ENCODE results near the gene PGBD2. TPM values are rescaled to one million over a fixed set of nuclear protein-coding genes. Genes with fewer than 3 reads are reported as not detected.

The PGBD2 gene
- total RNA-seq, 4 donors from 2014 or later = 0.22 to 2.8 (median 2.0) TPM

GRCh38 chr1:248913933-248914332, 7.9 kb downstream of the PGBD2 start:
- H3K36me3 ChIP-seq = peaks cover 0 to 35% of the 10 kb centered on the region in 2 donors
- no peak overlapping the region for H3K27ac ChIP-seq
- in situ Hi-C loops (cut with MboI; ENCODE audit: low sequenced_read_pairs in 4 of 4) (no loop called here), intact Hi-C loops (cut with DNase I; ENCODE audit: low total_unique reads) (no loop called here)
- no peaks in the 10 kb centered on the region for H3K9me3 ChIP-seq
- H3K27me3 ChIP-seq = no peaks in the 10 kb centered on the region
- TF ChIP-seq POLR2A (IDR thresholded peaks at IDR 0.05) = no peak
- TF ChIP-seq, protein P1, sequence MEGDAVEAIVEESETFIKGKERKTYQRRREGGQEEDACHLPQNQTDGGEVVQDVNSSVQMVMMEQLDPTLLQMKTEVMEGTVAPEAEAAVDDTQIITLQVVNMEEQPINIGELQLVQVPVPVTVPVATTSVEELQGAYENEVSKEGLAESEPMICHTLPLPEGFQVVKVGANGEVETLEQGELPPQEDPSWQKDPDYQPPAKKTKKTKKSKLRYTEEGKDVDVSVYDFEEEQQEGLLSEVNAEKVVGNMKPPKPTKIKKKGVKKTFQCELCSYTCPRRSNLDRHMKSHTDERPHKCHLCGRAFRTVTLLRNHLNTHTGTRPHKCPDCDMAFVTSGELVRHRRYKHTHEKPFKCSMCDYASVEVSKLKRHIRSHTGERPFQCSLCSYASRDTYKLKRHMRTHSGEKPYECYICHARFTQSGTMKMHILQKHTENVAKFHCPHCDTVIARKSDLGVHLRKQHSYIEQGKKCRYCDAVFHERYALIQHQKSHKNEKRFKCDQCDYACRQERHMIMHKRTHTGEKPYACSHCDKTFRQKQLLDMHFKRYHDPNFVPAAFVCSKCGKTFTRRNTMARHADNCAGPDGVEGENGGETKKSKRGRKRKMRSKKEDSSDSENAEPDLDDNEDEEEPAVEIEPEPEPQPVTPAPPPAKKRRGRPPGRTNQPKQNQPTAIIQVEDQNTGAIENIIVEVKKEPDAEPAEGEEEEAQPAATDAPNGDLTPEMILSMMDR (IDR thresholded peaks at IDR 0.05 in 4 of 5, conservative IDR thresholded peaks at IDR 0.05 in 1 of 5) = no peak
- no peaks in the 10 kb centered on the region for H3K4me1 ChIP-seq
- ATAC-seq (no peak), DNase-seq (no peak)
- no peak overlapping the region for H3K4me3 ChIP-seq

DNA sequence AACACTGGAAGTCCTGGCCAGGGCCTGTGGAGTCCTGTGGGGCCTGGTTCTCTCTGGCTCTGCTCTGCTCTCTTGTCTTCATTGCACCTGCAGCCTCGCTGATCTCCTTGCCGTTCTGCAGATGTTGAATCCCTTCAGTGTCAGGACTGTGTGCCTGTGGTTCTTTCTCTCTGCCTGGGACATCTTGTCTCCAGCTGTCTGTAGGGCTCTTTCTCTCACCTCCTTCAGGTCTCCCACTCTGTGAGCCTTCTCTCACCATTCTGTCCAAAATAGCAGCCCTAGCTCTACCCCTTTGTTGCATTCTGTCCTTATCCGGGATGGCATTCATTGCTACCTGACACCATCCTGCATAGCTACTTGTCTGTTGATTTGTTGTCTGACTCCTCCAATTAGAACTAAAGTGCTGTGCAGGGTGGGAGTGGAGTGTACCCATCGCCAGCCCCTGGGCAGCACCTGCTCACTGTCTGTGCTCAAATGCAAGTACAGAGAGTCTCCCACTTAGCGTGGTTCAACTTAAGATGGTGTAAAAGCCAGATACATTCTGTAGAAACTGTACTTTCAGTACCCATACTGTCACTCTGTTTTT, 8.9 kb downstream of the PGBD2 start:
- in situ Hi-C loops (cut with MboI; ENCODE audit: low sequenced_read_pairs in 4 of 4) (no loop called here), intact Hi-C loops (cut with DNase I; ENCODE audit: low total_unique reads) (no loop called here)
- TF ChIP-seq POLR2A (IDR thresholded peaks at IDR 0.05) = no peak
- TF ChIP-seq, protein P1 (IDR thresholded peaks at IDR 0.05 in 4 of 5, conservative IDR thresholded peaks at IDR 0.05 in 1 of 5) = no peak
- Histone ChIP-seq H3K27me3 (no peaks in the 10 kb centered on the region), H3K36me3 (peaks cover 0 to 35% of the 10 kb centered on the region in 2 donors), H3K9me3 (no peaks in the 10 kb centered on the region), H3K4me3 (no peak overlapping the region), H3K27ac (no peak overlapping the region), H3K4me1 (no peaks in the 10 kb centered on the region)
- ATAC-seq (no peak), DNase-seq (no peak)

- no peaks in the 10 kb centered on the region for H3K27me3 ChIP-seq
- peaks cover 0 to 35% of the 10 kb centered on the region in 2 donors for H3K36me3 ChIP-seq
- intact Hi-C loops (cut with DNase I; ENCODE audit: low total_unique reads) = no loop called here
- no peak overlapping the region for H3K4me3 ChIP-seq
- H3K27ac ChIP-seq = no peak overlapping the region
- DNase-seq = no peak
- no peak for TF ChIP-seq POLR2A (IDR thresholded peaks at IDR 0.05)
- TF ChIP-seq, protein P1 (IDR thresholded peaks at IDR 0.05 in 4 of 5, conservative IDR thresholded peaks at IDR 0.05 in 1 of 5) = no peak
- ATAC-seq = no peak
- no peaks in the 10 kb centered on the region for H3K4me1 ChIP-seq
- no peaks in the 10 kb centered on the region for H3K9me3 ChIP-seq
- in situ Hi-C loops (cut with MboI; ENCODE audit: low sequenced_read_pairs in 4 of 4) = no loop called here
These were observed 12.1 kb downstream of the PGBD2 start for GRCh38 chr1:248918131-248918530.

DNA sequence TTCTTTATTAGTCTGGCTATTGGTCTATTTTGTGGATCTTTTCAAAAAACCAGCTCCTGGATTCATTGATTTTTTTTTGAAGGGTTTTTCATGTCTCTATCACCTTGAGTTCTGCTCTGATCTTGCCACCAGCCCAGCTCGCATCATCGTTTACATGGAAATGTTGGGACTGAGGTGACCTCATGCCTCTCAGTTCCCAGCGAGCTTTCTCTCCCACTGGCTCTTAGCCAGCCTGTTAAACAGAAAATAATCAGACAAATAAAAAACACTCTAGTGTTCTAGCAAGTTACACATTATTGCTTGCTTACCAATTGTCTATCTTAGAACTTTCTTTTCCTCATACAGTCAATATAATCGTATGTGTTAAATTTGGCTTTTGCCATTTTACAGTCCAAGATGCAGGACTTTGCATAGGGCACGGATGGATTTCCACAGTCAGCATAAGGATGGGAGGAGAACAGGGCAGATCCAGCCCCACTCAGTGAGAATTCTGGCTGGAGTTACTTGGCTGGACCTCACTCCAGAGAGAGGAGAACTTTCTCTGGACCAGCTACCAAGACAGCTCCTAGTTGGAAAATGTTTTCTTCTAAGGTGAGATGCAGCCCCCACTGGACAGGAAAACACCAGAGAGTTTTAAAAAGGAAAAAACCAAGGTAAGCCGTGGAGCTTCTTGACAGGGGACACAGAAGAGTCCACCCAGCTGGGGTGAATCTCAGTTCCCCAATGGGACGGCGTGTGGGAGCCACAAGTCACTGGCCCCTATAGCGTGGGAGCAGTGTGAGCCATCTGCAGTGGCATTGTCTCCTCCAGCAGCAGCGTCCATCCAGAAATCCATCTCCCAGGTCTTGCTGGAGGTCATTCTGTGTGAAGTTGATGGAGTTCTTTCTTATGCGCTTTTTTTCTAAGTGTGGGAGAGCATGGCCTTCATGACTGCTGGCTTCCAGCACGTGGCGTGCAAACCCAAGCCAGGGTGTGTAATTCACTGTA, 17.6 kb downstream of the PGBD2 start:
- no peaks in the 10 kb centered on the region for H3K4me1 ChIP-seq
- no peak for DNase-seq
- no peak overlapping the region for H3K4me3 ChIP-seq
- in situ Hi-C loops (cut with MboI; ENCODE audit: low sequenced_read_pairs in 4 of 4) (no loop called here), intact Hi-C loops (cut with DNase I; ENCODE audit: low total_unique reads) (no loop called here)
- H3K27ac ChIP-seq = no peak overlapping the region
- no peaks in the 10 kb centered on the region for H3K27me3 ChIP-seq
- H3K36me3 ChIP-seq = no peaks in the 10 kb centered on the region
- ATAC-seq = no peak
- H3K9me3 ChIP-seq = no peaks in the 10 kb centered on the region
- TF ChIP-seq, protein P1 (IDR thresholded peaks at IDR 0.05 in 4 of 5, conservative IDR thresholded peaks at IDR 0.05 in 1 of 5) = no peak
- TF ChIP-seq POLR2A (IDR thresholded peaks at IDR 0.05) = no peak
